ENCODE measurements around the gene CETN3. TPM values are rescaled to one million over a fixed set of nuclear protein-coding genes. Genes with fewer than 3 reads are reported as not detected.

Gene CETN3
- total RNA-seq, 1 experiment from 2014 or later = 38.5 TPM

DNA sequence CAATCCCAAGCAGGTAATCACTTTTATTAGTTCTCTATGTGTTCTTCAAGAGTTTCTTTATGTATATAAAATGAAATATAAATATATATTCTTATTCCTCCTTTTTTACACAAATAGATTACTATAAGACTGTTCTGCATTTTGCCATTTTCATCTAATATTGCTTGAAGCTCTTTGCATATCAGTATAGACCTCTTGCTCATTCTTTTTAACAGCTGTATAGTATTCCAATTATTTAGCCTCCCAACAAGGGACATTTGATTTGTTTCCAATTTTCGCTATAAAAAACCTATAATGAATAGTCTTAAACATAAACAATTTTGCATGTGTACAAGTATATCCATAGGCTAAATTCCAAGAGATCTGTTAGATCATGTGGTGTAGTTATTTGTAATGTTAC lies 25.2 kb downstream of the CETN3 start:
- BruUV-seq (replicated peaks) = no TSS peak
- CTCF ChIA-PET = no interaction called here

DNA sequence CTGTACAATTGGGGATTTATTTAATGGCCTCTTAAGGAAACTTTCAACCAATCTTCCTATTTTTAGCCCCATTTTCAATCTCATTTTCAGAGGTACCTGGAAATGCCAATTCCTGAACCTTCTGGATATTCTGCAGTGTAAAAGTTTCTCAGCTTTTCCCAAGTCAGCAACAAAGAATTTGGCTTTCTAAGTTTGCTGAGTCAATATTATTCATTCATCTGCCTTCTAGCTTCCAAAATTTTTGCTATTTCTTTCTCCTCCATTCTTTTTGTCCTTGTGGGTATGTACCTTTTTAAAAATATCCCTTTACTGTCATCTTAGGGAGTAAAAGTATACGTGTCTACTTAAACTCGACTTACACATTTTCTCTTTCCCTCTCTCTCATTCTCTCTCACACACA lies 25.7 kb downstream of the CETN3 start:
- intact Hi-C loops (cut with micrococcal nuclease; ENCODE audit: unreplicated experiment) = loop anchor here (10.0 kb wide), 1 partner anchor 539 kb away; no protein-coding TSS in a partner anchor
- TF ChIP-seq, protein P1, sequence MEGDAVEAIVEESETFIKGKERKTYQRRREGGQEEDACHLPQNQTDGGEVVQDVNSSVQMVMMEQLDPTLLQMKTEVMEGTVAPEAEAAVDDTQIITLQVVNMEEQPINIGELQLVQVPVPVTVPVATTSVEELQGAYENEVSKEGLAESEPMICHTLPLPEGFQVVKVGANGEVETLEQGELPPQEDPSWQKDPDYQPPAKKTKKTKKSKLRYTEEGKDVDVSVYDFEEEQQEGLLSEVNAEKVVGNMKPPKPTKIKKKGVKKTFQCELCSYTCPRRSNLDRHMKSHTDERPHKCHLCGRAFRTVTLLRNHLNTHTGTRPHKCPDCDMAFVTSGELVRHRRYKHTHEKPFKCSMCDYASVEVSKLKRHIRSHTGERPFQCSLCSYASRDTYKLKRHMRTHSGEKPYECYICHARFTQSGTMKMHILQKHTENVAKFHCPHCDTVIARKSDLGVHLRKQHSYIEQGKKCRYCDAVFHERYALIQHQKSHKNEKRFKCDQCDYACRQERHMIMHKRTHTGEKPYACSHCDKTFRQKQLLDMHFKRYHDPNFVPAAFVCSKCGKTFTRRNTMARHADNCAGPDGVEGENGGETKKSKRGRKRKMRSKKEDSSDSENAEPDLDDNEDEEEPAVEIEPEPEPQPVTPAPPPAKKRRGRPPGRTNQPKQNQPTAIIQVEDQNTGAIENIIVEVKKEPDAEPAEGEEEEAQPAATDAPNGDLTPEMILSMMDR (IDR thresholded peaks at IDR 0.05; ENCODE audit: insufficient read depth in 1 of 2, low read depth in 1 of 2, low read length in 1 of 2, severe bottlenecking in 1 of 2, unreplicated experiment in 1 of 2) = no peak
- Histone ChIP-seq H3K36me3 (ENCODE audit: control insufficient read depth, insufficient read depth, low read length) (no peaks in the 10 kb centered on the region), H3K27me3 (replicated peaks; ENCODE audit: control insufficient read depth, insufficient read depth, low read length) (no peaks in the 10 kb centered on the region), H3K9me3 (no peaks in the 10 kb centered on the region), H3K4me3 (ENCODE audit: low read depth, low read length) (no peak overlapping the region), H3K4me1 (0 out of 2 replicates have a peak, but pooled peaks cover 6% of the 10 kb centered on the region)
- Mint-ChIP-seq H3K9me3 (ENCODE audit: unreplicated experiment) (peaks cover 10% of the 10 kb centered on the region), H3K4me1 (ENCODE audit: low read depth, unreplicated experiment) (peaks cover 12% of the 10 kb centered on the region), H3K27me3 (ENCODE audit: insufficient read depth, unreplicated experiment) (no peaks in the 10 kb centered on the region), H3K27ac (ENCODE audit: unreplicated experiment) (no peak overlapping the region), H3K36me3 (ENCODE audit: insufficient read depth, unreplicated experiment) (no peaks in the 10 kb centered on the region), H3K4me3 (ENCODE audit: unreplicated experiment) (no peak overlapping the region)
- POLR2A ChIA-PET = no interaction called here
- CTCF ChIA-PET = no interaction called here
- no TSS peak for BruUV-seq (replicated peaks)
- DNase-seq = no peak

More for the DNA sequence above, 25.2 kb downstream of the CETN3 start:
- no peak for DNase-seq
- Mint-ChIP-seq H3K4me3 (ENCODE audit: unreplicated experiment) (no peak overlapping the region), H3K4me1 (ENCODE audit: low read depth, unreplicated experiment) (peaks cover 10% of the 10 kb centered on the region), H3K36me3 (ENCODE audit: insufficient read depth, unreplicated experiment) (no peaks in the 10 kb centered on the region), H3K27ac (ENCODE audit: unreplicated experiment) (no peak overlapping the region), H3K9me3 (ENCODE audit: unreplicated experiment) (peaks cover 10% of the 10 kb centered on the region), H3K27me3 (ENCODE audit: insufficient read depth, unreplicated experiment) (no peaks in the 10 kb centered on the region)
- POLR2A ChIA-PET = no interaction called here
- Histone ChIP-seq H3K36me3 (ENCODE audit: control insufficient read depth, insufficient read depth, low read length) (no peaks in the 10 kb centered on the region), H3K4me1 (0 out of 2 replicates have a peak, but pooled peaks cover 6% of the 10 kb centered on the region), H3K4me3 (ENCODE audit: low read depth, low read length) (no peak overlapping the region), H3K9me3 (no peaks in the 10 kb centered on the region), H3K27me3 (replicated peaks; ENCODE audit: control insufficient read depth, insufficient read depth, low read length) (no peaks in the 10 kb centered on the region)
- intact Hi-C loops (cut with micrococcal nuclease; ENCODE audit: unreplicated experiment) = loop anchor here (10.0 kb wide), 1 partner anchor 540 kb away; no protein-coding TSS in a partner anchor
- TF ChIP-seq, protein P1 (IDR thresholded peaks at IDR 0.05; ENCODE audit: insufficient read depth in 1 of 2, low read depth in 1 of 2, low read length in 1 of 2, severe bottlenecking in 1 of 2, unreplicated experiment in 1 of 2) = no peak

DNA sequence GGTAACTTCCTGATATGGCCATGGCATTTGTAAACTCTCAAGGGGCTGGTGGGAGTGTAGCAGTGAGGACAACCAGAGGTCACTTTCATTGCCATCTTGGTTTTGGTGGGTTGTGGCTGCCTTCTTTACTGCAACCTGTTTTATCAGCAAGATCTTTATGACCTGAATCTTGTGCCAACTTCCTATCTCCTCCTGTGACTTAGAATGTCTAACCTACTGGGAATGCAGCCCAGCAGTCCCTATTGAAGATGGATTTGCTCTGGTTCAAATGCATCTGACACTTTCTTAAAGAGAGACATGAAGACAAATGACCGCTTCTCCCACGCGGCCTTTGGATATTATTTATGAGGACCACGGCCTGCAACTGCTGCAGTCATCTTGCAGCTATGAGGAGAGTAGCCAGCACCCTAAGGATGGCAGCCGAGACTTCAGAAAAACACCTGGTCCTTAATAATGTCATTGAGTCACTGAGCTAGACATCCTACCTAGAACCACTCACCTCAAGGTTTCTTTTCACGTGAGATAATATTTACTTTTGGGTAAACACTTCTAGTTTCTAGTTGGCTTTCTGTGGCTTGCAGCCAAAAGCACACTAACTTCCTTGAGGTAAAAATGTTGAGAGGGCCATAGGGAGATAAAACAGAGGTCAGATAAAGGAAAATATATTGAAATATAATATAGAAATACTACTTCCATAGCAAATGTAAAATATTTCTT lies 28.2 kb downstream of the CETN3 start:
- Histone ChIP-seq H3K27me3 (replicated peaks; ENCODE audit: control insufficient read depth, insufficient read depth, low read length) (no peaks in the 10 kb centered on the region), H3K9me3 (no peaks in the 10 kb centered on the region; the same call in 1 of the 2 replicates), H3K4me1 (0 out of 2 replicates have a peak, but pooled peaks cover 6% of the 10 kb centered on the region), H3K36me3 (ENCODE audit: control insufficient read depth, insufficient read depth, low read length) (no peaks in the 10 kb centered on the region), H3K4me3 (ENCODE audit: low read depth, low read length) (no peak overlapping the region)
- intact Hi-C loops (cut with micrococcal nuclease; ENCODE audit: unreplicated experiment) = loop anchor here (10.0 kb wide), 1 partner anchor 537 kb away; no protein-coding TSS in a partner anchor
- TF ChIP-seq, protein P1 (IDR thresholded peaks at IDR 0.05; ENCODE audit: insufficient read depth in 1 of 2, low read depth in 1 of 2, low read length in 1 of 2, severe bottlenecking in 1 of 2, unreplicated experiment in 1 of 2) = no peak
- Mint-ChIP-seq H3K36me3 (ENCODE audit: insufficient read depth, unreplicated experiment) (no peaks in the 10 kb centered on the region), H3K4me1 (ENCODE audit: low read depth, unreplicated experiment) (peaks cover 12% of the 10 kb centered on the region), H3K27me3 (ENCODE audit: insufficient read depth, unreplicated experiment) (no peaks in the 10 kb centered on the region), H3K9me3 (ENCODE audit: unreplicated experiment) (peaks cover 11% of the 10 kb centered on the region), H3K27ac (ENCODE audit: unreplicated experiment) (no peak overlapping the region), H3K4me3 (ENCODE audit: unreplicated experiment) (no peak overlapping the region)
- DNase-seq = no peak
- POLR2A ChIA-PET = no interaction called here
- BruUV-seq (replicated peaks) = no TSS peak
- CTCF ChIA-PET = no interaction called here
